Measurements from ENCODE around the gene PBX1.

Gene PBX1

GRCh38 chr1:164695956-164696665 is 137.1 kb downstream of the PBX1 start:
- DNase-seq (ENCODE audit: low read depth in 3 of 3), result no peak

GRCh38 chr1:164699815-164700491 is 141.0 kb downstream of the PBX1 start:
- DNase-seq (ENCODE audit: low read depth in 3 of 3), result no peak

GRCh38 chr1:164700683-164701082 is 141.7 kb downstream of the PBX1 start:
- no peak for DNase-seq (ENCODE audit: low read depth in 3 of 3)

GRCh38 chr1:164701189-164701761 is 142.3 kb downstream of the PBX1 start:
- DNase-seq (ENCODE audit: low read depth in 3 of 3), result no peak

- no peak for DNase-seq (ENCODE audit: low read depth in 3 of 3)
These were observed 143.2 kb downstream of the PBX1 start for GRCh38 chr1:164702216-164702615.

GRCh38 chr1:164702664-164703063 is 143.7 kb downstream of the PBX1 start:
- no peak for DNase-seq (ENCODE audit: low read depth in 3 of 3)

- DNase-seq (ENCODE audit: low read depth in 3 of 3), result no peak
These were observed 144.5 kb downstream of the PBX1 start for GRCh38 chr1:164703463-164703862.

- no peak for DNase-seq (ENCODE audit: low read depth in 3 of 3)
These were observed 145.0 kb downstream of the PBX1 start for GRCh38 chr1:164703960-164704411.

- DNase-seq (ENCODE audit: low read depth in 3 of 3), result no peak
These were observed 146.0 kb downstream of the PBX1 start for GRCh38 chr1:164704954-164705353.

- no peak for DNase-seq (ENCODE audit: low read depth in 3 of 3)
These were observed 147.6 kb downstream of the PBX1 start for GRCh38 chr1:164706606-164706987.

GRCh38 chr1:164707868-164708331 is 148.9 kb downstream of the PBX1 start:
- DNase-seq (ENCODE audit: low read depth in 3 of 3), result no peak

- no peak for DNase-seq (ENCODE audit: low read depth in 3 of 3)
These were observed 149.6 kb downstream of the PBX1 start for GRCh38 chr1:164708596-164708995.

GRCh38 chr1:164709126-164709525 is 150.1 kb downstream of the PBX1 start:
- no peak for DNase-seq (ENCODE audit: low read depth in 3 of 3)

- no peak for DNase-seq (ENCODE audit: low read depth in 3 of 3)
These were observed 150.7 kb downstream of the PBX1 start for GRCh38 chr1:164709541-164710278.

- no peak for DNase-seq (ENCODE audit: low read depth in 3 of 3)
These were observed 153.4 kb downstream of the PBX1 start for GRCh38 chr1:164712131-164713036.

- no peak for DNase-seq (ENCODE audit: low read depth in 3 of 3)
These were observed 154.6 kb downstream of the PBX1 start for GRCh38 chr1:164713456-164714207.

- no peak for DNase-seq (ENCODE audit: low read depth in 3 of 3)
These were observed 158.2 kb downstream of the PBX1 start for GRCh38 chr1:164716992-164717703.

GRCh38 chr1:164718821-164719220 is 159.8 kb downstream of the PBX1 start:
- DNase-seq (ENCODE audit: low read depth in 3 of 3), result no peak

GRCh38 chr1:164719676-164720439 is 160.9 kb downstream of the PBX1 start:
- DNase-seq (ENCODE audit: low read depth in 3 of 3), result no peak

All from stimulated activated CD4-positive, alpha-beta T cell treated with anti-CD3 and anti-CD28 coated beads, TNF-alpha, amount 100 ng/mL, for 24 hours (primary cell).